NCI-H1417 treated with DMSO at 0.1 percent for 48 hours (cell line): ENCODE measurements around the gene LEMD2.
A peak's percentile ranks its signal among the peaks of the same experiment; 100 is the strongest.
"Not testable (repeated sequence)": the region's sequence is repeated elsewhere in the genome, so short reads cannot be mapped to it uniquely, and the experiment has no call there.

ENCODE experiments used
- DNase-seq: peaks from one replicate; lab custom pipeline; 2025; lab: John Stamatoyannopoulos, UW

The LEMD2 gene

GRCh38 chr6:33788694-33789549 is at the start of gene LEMD2:
TSS of gene LEMD2 (minus strand) at chr6:33789130. CDS start at chr6:33789116, 14 bp downstream.
- DNase-seq, result peak; percentile 66

DNA sequence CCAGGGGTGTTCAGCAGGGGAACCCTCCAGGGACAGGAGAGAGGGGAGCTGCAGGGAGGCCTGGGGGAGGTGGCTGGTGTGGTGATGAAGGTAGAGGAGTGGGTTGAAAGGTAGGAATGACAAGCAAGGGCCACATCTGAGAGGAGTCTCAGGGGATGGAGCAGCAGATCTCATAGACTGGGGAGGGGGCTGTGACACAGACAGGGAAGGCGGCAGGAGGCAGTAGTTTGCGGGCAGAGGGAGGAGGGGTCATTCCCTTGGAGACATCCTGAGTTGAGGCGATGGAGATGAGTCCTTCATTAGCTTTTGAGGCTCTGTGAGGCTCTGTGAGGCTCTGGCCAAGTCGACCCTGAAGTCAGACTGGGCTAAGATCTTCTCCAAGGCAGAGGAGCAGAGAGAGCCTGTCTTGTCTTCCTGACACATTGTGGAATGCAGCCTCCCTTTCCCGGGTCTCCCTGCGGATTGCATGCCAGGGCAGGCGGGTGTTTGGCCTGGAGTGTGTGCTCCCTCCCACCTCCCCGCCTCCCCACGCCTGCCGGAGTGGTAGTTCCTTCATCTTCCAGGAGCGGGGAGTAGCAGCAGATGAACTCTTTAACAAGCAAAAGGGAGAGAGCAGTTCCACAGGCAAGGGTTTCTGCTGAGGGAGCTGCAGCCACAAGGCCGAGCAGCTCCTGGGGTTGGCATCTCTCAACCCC is 49.2 kb upstream of the LEMD2 start:
- no peak for DNase-seq

DNA sequence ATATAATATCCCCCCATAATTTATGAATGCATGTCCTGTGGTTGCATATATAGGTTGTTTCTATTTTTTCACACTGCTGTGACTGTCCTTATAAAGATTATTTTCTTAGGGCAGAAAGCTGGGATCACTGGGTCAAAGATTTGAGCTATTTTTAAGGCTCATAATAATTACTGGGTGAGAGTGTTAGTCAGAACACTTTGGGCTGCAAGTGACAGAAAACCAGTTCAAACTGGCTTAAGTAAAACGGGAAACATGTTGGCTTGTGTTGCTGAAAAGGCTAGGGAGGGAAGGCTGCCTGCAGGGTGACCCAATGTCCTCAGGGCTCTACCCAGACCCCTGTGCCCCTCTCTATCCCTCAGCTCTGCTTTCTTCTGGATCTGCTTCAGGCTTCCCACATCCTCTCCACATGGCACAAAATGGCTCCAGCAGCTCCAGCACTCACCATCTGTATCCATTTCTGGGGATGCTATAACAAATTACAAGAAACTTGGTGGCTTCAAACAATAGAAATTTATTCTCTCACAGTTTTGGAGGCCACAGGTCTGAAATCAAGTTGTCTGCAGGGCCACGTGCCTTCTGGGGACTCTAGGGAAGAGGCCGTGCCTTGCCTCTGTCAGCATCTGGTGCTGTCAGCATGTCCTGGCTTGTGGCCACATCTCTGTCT is 48.0 kb upstream of the LEMD2 start:
- no peak for DNase-seq

DNA sequence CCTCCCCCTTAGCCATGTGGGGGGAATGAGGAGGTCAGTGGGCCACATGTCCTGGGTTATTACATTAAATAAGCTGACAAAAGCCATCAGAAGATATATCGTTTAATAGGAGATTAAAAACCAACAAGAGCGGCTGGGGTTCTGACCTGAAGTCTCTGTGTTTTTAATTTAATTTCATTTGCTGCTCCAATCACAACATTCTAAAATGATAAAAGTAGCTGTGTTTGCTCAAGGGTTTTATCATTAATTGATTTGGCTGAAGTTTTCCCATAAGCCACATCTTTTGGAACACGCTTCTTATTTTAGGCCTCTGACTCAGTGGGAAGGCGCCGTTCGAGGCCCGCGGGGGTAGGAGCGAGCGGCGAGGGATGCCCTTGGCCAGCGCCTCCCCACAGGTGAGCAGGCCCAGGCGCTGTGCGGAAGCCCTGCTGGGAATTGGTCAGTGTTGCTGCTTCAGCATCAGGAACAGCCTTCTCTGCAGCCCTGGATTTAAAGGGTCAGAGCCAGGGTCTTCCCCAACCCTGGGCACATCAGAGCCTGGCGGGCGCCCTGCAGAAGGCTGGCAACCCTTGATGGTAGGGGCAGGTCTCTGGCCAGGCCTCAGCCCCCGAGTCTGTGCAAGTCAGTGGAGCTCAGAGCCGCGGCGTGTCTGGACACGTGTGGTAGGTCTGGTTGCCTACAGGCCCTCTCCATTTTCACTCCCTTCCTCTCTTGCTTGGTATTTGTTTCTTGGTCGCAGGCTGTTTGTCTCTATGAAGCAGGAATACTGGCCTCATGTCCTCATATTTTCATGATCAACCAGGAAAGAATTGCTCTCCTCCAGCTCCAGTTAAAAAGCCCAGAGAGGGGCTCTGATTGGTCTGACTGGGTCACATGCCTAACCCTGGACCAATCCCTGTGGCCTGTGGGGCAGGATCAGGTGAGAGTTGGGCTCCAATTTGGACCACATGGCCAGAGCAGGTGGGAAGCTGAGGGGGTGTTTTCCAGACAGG is 45.8 kb upstream of the LEMD2 start:
- no peak for DNase-seq

- DNase-seq, result no peak
Measured at GRCh38 chr6:33833599-33833998, 44.7 kb upstream of the LEMD2 start.

DNA sequence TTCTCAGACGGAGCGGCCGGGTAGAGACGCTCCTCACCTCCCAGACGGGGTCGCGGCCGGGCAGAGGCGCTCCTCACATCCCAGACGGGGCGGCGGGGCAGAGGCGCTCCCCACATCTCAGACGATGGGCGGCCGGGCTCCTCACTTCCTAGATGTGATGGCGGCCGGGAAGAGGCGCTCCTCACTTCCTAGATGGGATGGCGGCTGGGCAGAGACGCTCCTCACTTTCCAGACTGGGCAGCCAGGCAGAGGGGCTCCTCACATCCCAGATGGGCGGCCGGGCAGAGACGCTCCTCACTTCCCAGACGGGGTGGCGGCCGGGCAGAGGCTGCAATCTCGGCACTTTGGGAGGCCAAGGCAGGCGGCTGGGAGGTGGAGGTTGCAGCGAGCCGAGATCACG is 43.9 kb upstream of the LEMD2 start:
- DNase-seq, result not testable (repeated sequence)

- not testable (repeated sequence) for DNase-seq
Measured at GRCh38 chr6:33831725-33832124, 42.8 kb upstream of the LEMD2 start.

DNA sequence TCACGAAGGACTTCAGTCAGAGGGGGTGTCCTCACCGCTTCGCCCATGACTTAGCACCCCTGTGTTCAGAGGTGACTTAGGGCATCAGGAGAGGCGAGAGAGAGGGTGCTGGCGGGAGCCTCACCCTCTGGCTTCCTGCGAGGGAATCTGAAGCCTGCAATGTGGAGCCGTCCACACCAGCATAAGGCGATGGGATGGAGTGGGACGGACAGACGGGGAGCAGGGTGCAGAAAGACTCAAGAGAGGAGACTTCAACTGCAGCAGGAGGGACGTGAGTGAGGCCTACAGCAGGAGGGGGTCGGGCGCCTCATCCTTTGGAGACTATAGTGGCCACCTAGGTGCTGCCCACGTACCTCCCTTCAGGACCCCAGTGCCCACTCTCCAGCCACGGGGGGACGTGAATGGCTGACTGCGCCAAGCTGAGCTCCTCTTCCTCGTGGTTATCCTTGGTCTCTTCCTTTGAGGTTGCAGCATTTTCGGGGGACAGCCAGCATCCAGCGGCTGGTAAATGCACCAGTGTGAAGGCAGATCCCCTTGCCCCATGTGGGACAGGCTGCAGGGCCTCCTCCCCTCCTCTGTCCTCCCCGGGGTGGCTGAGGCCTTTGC is 41.8 kb upstream of the LEMD2 start:
- DNase-seq, result no peak

DNA sequence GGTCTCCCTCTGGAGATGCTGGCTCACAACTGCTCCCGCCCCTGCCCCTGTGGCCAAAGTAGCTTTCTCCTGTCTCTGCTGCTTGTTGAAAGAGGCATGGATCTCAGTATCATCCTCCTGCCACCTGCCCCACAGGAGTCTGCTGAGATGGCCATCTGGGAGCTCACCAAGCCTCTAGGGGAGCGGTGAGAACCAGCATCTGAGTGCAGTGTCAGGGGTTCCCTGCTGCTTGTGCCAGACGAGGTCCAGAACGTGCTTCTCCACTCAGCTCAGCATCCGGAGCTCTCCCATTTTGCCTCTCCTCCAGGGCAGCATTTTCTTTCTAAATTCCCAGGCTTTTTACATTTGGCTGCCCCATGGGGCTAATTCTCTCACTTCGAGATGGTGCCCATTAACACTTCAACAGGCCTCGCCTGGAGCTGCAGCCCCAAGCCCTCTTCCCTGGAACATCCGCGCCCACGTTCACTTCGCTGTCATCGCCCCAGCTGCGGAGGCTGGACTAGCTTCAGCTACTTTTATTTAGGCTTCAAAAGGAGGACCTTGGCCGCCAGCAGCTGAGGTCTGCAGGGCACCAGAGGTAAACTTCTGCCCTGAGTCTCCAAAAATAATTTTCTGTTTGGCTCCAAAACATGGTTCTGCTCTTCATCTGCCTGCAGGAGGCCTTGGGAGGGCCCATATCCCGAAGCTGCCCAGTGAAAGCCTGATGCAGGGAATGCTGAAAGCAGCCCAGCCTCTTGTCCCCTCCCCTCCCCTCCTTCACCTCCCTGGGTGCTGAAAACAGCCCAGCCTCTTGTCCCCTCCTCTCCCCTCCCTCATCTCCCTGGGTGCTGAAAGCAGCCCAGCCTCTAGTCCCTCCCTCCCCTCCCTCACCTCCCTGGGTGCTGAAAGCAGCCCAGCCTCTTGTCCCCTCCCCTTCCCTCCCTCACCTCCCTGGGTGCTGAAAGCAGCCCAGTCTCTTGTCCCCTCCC is 40.1 kb upstream of the LEMD2 start:
- DNase-seq, result no peak

DNA sequence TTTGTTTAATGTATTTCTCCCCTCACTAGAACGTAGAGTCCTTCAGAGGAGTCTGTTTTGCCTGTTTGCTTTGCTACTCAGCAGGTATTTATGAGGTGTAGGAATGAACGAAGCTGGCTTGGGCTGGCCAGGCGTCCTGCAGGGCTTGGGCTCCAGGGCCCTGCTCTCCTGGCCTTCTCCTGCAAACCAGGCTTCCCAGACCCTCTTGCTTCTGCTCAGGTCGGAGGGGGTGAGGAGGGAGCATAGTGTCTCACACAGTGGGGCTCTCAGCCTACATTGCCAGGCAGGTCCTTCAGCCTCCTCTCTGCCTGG is 39.5 kb upstream of the LEMD2 start:
- DNase-seq, result no peak

DNA sequence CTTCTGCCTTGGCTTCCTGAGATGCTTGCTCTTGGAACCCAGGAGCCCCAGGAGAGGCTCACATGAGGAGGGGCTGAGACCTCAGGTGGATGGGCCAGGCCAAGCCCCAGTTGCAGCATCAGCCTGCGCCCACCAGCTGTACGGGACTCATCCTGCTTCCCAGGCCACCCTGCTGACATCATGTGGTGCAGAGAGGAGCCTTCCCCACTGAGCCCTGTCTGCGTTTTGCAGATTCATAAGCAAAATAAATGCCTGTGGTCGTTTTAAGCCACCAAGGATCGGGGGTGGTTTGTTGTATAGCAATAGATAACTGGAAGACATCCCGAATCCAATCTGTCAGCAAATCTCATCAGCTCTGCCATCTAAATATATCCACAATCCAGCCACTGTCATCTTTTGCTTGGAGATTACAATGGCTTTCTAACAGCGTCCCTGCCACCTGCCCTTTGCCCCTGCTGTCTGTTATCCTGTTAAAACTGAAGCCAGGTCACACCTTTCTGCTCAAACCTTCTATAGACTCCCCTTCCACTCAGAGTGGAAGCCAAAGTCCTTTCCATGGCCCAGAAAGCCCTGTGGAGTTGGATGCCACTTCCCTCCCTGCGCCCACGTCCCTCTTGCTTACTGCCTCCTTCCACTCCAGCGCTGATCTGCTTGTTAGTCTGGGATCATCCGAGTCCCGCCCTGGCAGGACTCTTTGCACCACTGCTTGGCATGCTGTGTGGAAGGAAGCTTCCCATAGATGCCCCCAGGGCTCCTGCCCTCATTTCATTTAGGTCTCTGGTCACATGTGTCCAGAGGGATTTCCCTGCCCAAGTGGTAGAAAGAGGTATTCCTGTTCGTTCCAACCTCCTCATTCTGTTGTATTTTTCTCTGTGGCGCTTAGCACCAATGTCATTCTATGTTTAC is 38.9 kb upstream of the LEMD2 start:
- DNase-seq, result no peak

- DNase-seq, result no peak
Measured at GRCh38 chr6:33826537-33826936, 37.6 kb upstream of the LEMD2 start.

- no peak for DNase-seq
Measured at GRCh38 chr6:33824461-33825154, 35.7 kb upstream of the LEMD2 start.

DNA sequence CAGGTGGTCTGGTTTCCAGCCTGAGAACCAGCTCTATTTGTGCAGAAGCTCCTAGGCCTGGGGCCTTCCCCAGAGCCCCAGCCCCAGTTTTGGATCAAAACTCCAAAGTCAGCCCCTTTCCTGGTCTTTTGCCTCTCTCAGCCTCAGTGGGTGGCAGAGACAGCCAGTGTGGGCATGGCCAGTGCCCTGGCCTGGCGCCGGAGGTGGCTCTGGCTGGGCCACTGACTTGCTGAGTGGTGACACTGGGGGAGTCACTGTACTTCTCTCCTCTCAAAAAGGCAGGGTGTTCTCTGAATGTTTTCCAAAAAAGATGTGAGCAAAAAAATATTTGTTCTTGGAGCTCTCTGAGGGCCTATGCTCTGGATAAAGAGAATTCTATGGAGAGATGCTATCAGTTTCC is 34.9 kb upstream of the LEMD2 start:
- DNase-seq, result no peak

- peak; percentile 25 for DNase-seq
Measured at GRCh38 chr6:33822575-33823395, 33.9 kb upstream of the LEMD2 start.

GRCh38 chr6:33820784-33821520 is 32.0 kb upstream of the LEMD2 start:
- no peak for DNase-seq

DNA sequence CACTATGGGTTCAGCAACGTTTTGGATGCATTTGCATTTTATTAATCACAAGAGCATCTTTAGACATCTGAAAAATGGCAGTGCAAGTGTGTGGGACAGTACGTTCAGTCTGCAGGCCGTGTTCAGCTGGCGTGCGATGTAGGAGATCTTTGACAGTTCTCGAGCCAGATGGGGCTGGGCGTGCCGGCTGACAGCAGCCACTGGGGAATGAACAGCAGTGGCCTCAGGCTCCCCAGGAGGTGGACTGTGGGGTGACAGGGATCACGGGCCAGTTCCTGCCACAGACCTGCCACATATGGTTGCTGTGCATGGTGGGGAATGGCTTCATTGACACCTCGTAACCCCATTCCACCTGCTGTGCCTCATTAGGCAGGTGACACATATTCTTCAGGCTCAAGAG is 31.3 kb upstream of the LEMD2 start:
- DNase-seq, result no peak
